H9 (cell line): ENCODE measurements around the gene TBC1D12. TPM values are rescaled to one million over a fixed set of nuclear protein-coding genes. Genes with fewer than 3 reads are reported as not detected.

Source experiments
- DNase-seq: peaks from one replicate; pipeline ENCODE4 v3.0.0-alpha.2; 2017
- H2AFZ ChIP-seq: one replicate; pipeline ENCODE4 v1.6.1; 2013; ENCODE audit warnings: mild to moderate bottlenecking, low read length, control low read depth, moderate library complexity
- H2AK5ac ChIP-seq: 2 replicates; pipeline ENCODE4 v1.6.1; 2013; ENCODE audit warnings: low read length, control low read depth, mixed read lengths; ENCODE audit not compliant: insufficient read length
- H2BK120ac ChIP-seq: one replicate; pipeline ENCODE4 v1.6.1; 2013; ENCODE audit warnings: low read depth, mild to moderate bottlenecking, low read length, control low read depth, inconsistent platforms; ENCODE audit not compliant: poor library complexity, severe bottlenecking
- H2BK12ac ChIP-seq: 2 replicates; pipeline ENCODE4 v1.6.1; 2013; ENCODE audit warnings: low read length, control low read depth, mixed read lengths, low read depth; ENCODE audit not compliant: insufficient read length
- H2BK15ac ChIP-seq: 2 replicates; pipeline ENCODE4 v1.6.1; 2013; ENCODE audit warnings: low read depth, low read length, control low read depth
- H2BK20ac ChIP-seq: one replicate; pipeline ENCODE4 v1.6.1; 2013; ENCODE audit warnings: low read depth, mild to moderate bottlenecking, low read length, control low read depth, inconsistent platforms; ENCODE audit not compliant: poor library complexity, severe bottlenecking
- H2BK5ac ChIP-seq: 2 replicates; pipeline ENCODE4 v1.6.1; 2013; ENCODE audit warnings: low read length, control low read depth, mixed read lengths; ENCODE audit not compliant: insufficient read length
- H3K14ac ChIP-seq: 2 replicates; pipeline ENCODE4 v1.6.1; 2013; ENCODE audit warnings: low read length, control low read depth; ENCODE audit not compliant: insufficient read depth
- H3K18ac ChIP-seq: 2 replicates; pipeline ENCODE4 v1.6.1; 2013; ENCODE audit warnings: low read depth, mild to moderate bottlenecking, mixed read lengths, low read length, control low read depth; ENCODE audit not compliant: insufficient read length
- H3K23ac ChIP-seq: 2 replicates; pipeline ENCODE4 v1.6.1; 2013; ENCODE audit warnings: low read length, control low read depth, mixed read lengths, low read depth; ENCODE audit not compliant: insufficient read length
- H3K23me2 ChIP-seq: 2 replicates; pipeline ENCODE4 v1.6.1; 2013; ENCODE audit warnings: low read depth, mild to moderate bottlenecking, mixed read lengths, low read length, control low read depth; ENCODE audit not compliant: insufficient read length, poor library complexity, severe bottlenecking
- H3K27ac ChIP-seq: 2 replicates; pipeline ENCODE4 v1.5.1; 2013; ENCODE audit warnings: low read length, control low read depth, mixed read lengths, low read depth; ENCODE audit not compliant: insufficient read length
- H3K27me3 ChIP-seq: 2 replicates; pipeline ENCODE4 v1.6.1; 2013; ENCODE audit warnings: low read length, control low read depth, inconsistent platforms; ENCODE audit not compliant: insufficient read depth
- H3K4ac ChIP-seq: 2 replicates; pipeline ENCODE4 v1.6.1; 2013; ENCODE audit warnings: low read depth, mild to moderate bottlenecking, control low read depth, inconsistent platforms, low read length, moderate library complexity
- H3K4me1 ChIP-seq: 2 replicates; pipeline ENCODE4 v1.6.1; 2013; ENCODE audit warnings: low read length, control low read depth, inconsistent platforms; ENCODE audit not compliant: insufficient read depth
- H3K4me2 ChIP-seq: 2 replicates; pipeline ENCODE4 v1.6.1; 2013; ENCODE audit warnings: low read length, control low read depth, mixed read lengths; ENCODE audit not compliant: insufficient read length, insufficient read depth
- H3K56ac ChIP-seq: 2 replicates; pipeline ENCODE4 v1.6.1; 2013; ENCODE audit warnings: low read depth, mild to moderate bottlenecking, mixed read lengths, low read length, control low read depth; ENCODE audit not compliant: insufficient read length
- H3K79me1 ChIP-seq: 2 replicates; pipeline ENCODE4 v1.6.1; 2013; ENCODE audit warnings: low read depth, mild to moderate bottlenecking, moderate library complexity, low read length, control low read depth, inconsistent platforms; ENCODE audit not compliant: insufficient read depth, poor library complexity, severe bottlenecking
- H3K79me2 ChIP-seq: 2 replicates; pipeline ENCODE4 v1.6.1; 2013; ENCODE audit warnings: low read length, control low read depth, inconsistent platforms; ENCODE audit not compliant: insufficient read depth
- H3K9ac ChIP-seq: 2 replicates; pipeline ENCODE4 v1.6.1; 2013; ENCODE audit warnings: low read length, control low read depth, mixed read lengths; ENCODE audit not compliant: insufficient read length; ENCODE audit errors: extremely low read depth
- H3K9me3 ChIP-seq: one replicate; pipeline ENCODE4 v1.6.1; 2013; ENCODE audit warnings: low read depth, low read length, inconsistent platforms; ENCODE audit not compliant: control insufficient read depth
- H3T11ph ChIP-seq: one replicate; pipeline ENCODE4 v1.6.1; 2013; ENCODE audit warnings: mild to moderate bottlenecking, low read length, control low read depth, inconsistent platforms
- H4K20me1 ChIP-seq: one replicate; pipeline ENCODE4 v1.6.1; 2013; ENCODE audit not compliant: control insufficient read depth, insufficient read length, insufficient read depth
- H4K5ac ChIP-seq: 2 replicates; pipeline ENCODE4 v1.6.1; 2013; ENCODE audit warnings: low read depth, mild to moderate bottlenecking, mixed read lengths, low read length, control low read depth; ENCODE audit not compliant: insufficient read length
- H4K8ac ChIP-seq: replicated peaks from 2 replicates; pipeline ENCODE4 v1.6.1; 2013; ENCODE audit warnings: low read length, control low read depth, mixed read lengths, low read depth; ENCODE audit not compliant: insufficient read length
- H4K91ac ChIP-seq: 2 replicates; pipeline ENCODE4 v1.6.1; 2013; ENCODE audit warnings: low read depth, mild to moderate bottlenecking, moderate library complexity, mixed read lengths, low read length, control low read depth; ENCODE audit not compliant: insufficient read length
- H3K27ac Mint-ChIP-seq, 3 experiments: 2 replicates in 2 of 3; 3 replicates in 1 of 3; pipeline ENCODE4 v1.8.0; 2020 to 2021; ENCODE audit warnings: mixed read lengths in 3 of 3, mild to moderate bottlenecking in 1 of 3, moderate library complexity in 1 of 3
- H3K27me3 Mint-ChIP-seq: 2 replicates; pipeline ENCODE4 v1.8.0; 2021; ENCODE audit warnings: low read depth, mild to moderate bottlenecking, moderate library complexity, mixed read lengths
- H3K36me3 Mint-ChIP-seq, 3 experiments: 2 replicates in 2 of 3; 3 replicates in 1 of 3; pipeline ENCODE4 v1.8.0; 2020 to 2021; ENCODE audit warnings: low read depth in 3 of 3, mixed read lengths in 3 of 3; ENCODE audit not compliant: insufficient read depth in 1 of 3
- H3K4me1 Mint-ChIP-seq, 2 experiments: 2 replicates each; pipeline ENCODE4 v1.8.0; 2020; ENCODE audit warnings: mixed read lengths in 2 of 2
- H3K4me3 Mint-ChIP-seq, 2 experiments: 2 replicates in 1 of 2; 3 replicates in 1 of 2; pipeline ENCODE4 v1.8.0; 2020 to 2021; ENCODE audit warnings: mild to moderate bottlenecking in 2 of 2, mixed read lengths in 2 of 2, moderate library complexity in 1 of 2
- H3K9me3 Mint-ChIP-seq, 2 experiments: 2 replicates in 1 of 2; 3 replicates in 1 of 2; pipeline ENCODE4 v1.8.0; 2020; ENCODE audit warnings: mild to moderate bottlenecking in 2 of 2, mixed read lengths in 2 of 2, moderate library complexity in 1 of 2
- WGBS: extraction: QIAGEN DNeasy Blood & Tissue Kit; methylation state at CpG from one replicate; pipeline ENCODE4 v1.1.7; 2013; ENCODE audit warnings: missing lambda C conversion rate, low lambda C conversion rate, mixed read lengths; ENCODE audit not compliant: insufficient read length; ENCODE audit errors: extremely low coverage; 5-methylcytosine and 5-hydroxymethylcytosine counted together
- total RNA-seq: library from RNA; stranded (reverse); gene quantifications from 2 replicates; pipeline ENCODE4 v1.2.1, GENCODE V29; 2021
- TF ChIP-seq, protein P1 (sequence below): fragments of 200-600 bp; sonication (generic); conservative IDR thresholded peaks from 3 replicates; pipeline ENCODE4 v1.8.0; 2021; ENCODE audit warnings: antibody characterized with exemption, mild to moderate bottlenecking

Gene TBC1D12
- total RNA-seq, 1 experiment from 2014 or later: 2.0 TPM

DNA sequence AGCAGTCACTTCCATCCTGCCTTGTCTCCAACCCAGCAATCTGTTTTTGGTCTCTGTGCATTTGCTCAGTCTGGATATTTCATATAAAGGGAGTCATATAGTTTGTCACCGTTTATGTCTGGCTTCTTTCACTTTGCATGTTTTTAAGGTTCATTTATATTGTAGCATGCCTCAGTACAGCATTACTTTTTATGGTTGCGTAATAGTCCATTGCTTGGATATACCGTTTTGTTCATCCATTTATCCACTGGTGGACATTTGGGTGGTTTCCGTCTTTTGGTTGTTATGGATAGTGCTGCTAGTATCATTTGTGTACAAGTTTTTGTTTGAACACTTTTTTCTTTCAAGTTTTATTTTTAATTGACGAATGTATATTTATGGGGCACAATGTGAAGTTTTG lies 18.2 kb downstream of the TBC1D12 start:
- H3K23ac ChIP-seq: no peak overlapping the region
- no peaks in the 10 kb centered on the region for H3K9me3 ChIP-seq
- no peaks in the 10 kb centered on the region for H3K79me2 ChIP-seq
- H2AFZ ChIP-seq: no peak overlapping the region
- H3K18ac ChIP-seq: no peak overlapping the region
- H2BK12ac ChIP-seq: no peak overlapping the region
- H3K9me3 Mint-ChIP-seq: peaks cover 8 to 12% of the 10 kb centered on the region in 2 experiments
- no peaks in the 10 kb centered on the region for H3K79me1 ChIP-seq
- no peaks in the 10 kb centered on the region for H3K27me3 ChIP-seq
- H3K56ac ChIP-seq: no peak overlapping the region
- no peak overlapping the region for H3K4ac ChIP-seq
- H2BK20ac ChIP-seq: no peak overlapping the region
- H3K23me2 ChIP-seq: no peaks in the 10 kb centered on the region
- no peaks in the 10 kb centered on the region for H3K27me3 Mint-ChIP-seq
- DNase-seq: no peak
- no CpG with 5 or more reads among the region's 5 CpGs for WGBS
- no peak overlapping the region for H3K4me2 ChIP-seq
- no peak overlapping the region for H3K9ac ChIP-seq
- H2BK5ac ChIP-seq: no peak overlapping the region
- H4K8ac ChIP-seq: no peak overlapping the region
- no peak overlapping the region for H3K14ac ChIP-seq
- H3K27ac ChIP-seq: no peak overlapping the region
- H2AK5ac ChIP-seq: no peak overlapping the region
- H3K4me3 Mint-ChIP-seq: no peak overlapping the region
- no peak overlapping the region for H2BK15ac ChIP-seq
- no peaks in the 10 kb centered on the region for H3K4me1 Mint-ChIP-seq
- H4K5ac ChIP-seq: no peak overlapping the region
- H4K20me1 ChIP-seq: no peaks in the 10 kb centered on the region
- TF ChIP-seq, protein P1, sequence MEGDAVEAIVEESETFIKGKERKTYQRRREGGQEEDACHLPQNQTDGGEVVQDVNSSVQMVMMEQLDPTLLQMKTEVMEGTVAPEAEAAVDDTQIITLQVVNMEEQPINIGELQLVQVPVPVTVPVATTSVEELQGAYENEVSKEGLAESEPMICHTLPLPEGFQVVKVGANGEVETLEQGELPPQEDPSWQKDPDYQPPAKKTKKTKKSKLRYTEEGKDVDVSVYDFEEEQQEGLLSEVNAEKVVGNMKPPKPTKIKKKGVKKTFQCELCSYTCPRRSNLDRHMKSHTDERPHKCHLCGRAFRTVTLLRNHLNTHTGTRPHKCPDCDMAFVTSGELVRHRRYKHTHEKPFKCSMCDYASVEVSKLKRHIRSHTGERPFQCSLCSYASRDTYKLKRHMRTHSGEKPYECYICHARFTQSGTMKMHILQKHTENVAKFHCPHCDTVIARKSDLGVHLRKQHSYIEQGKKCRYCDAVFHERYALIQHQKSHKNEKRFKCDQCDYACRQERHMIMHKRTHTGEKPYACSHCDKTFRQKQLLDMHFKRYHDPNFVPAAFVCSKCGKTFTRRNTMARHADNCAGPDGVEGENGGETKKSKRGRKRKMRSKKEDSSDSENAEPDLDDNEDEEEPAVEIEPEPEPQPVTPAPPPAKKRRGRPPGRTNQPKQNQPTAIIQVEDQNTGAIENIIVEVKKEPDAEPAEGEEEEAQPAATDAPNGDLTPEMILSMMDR: no peak
- H2BK120ac ChIP-seq: no peak overlapping the region
- H3K36me3 Mint-ChIP-seq: peaks cover 0 to 7% (median 6%) of the 10 kb centered on the region in 3 experiments; a peak in 5 of 7 replicates
- H3K27ac Mint-ChIP-seq: no peak overlapping the region
- H4K91ac ChIP-seq: no peak overlapping the region
- H3K4me1 ChIP-seq: no peaks in the 10 kb centered on the region
- H3T11ph ChIP-seq: no peak overlapping the region
